GM23338 (cell line): ENCODE measurements around the gene KCNJ10. TPM values are rescaled to one million over a fixed set of nuclear protein-coding genes. Genes with fewer than 3 reads are reported as not detected.

Experiments
- ATAC-seq: fragments of 200-7000 bp; cut with Tn5 transposase; 3 replicates; pipeline ENCODE4 v1.9.1; 2020
- DNase-seq: peaks from one replicate; pipeline ENCODE4 v3.0.0-alpha.2; 2015; ENCODE audit warnings: low spot score
- H2AFZ ChIP-seq: fragments of 200-600 bp; sonication (generic); 2 replicates; pipeline ENCODE4 v1.8.0; 2016; ENCODE audit warnings: antibody characterized with exemption, mild to moderate bottlenecking, moderate library complexity
- H3F3A ChIP-seq: fragments of 200-600 bp; sonication (generic); replicated peaks from 2 replicates; pipeline ENCODE4 v1.8.0; 2017; ENCODE audit warnings: antibody characterized with exemption, mixed run types, low read depth
- H3K27ac ChIP-seq: fragments of 200-600 bp; sonication (generic); 2 replicates; pipeline ENCODE4 v1.6.1; 2016; ENCODE audit warnings: low read depth
- H3K27me3 ChIP-seq: fragments of 200-600 bp; sonication (generic); 2 replicates; pipeline ENCODE4 v1.8.0; 2016; ENCODE audit warnings: mild to moderate bottlenecking, mixed run types, moderate library complexity; ENCODE audit not compliant: insufficient read depth
- H3K36me3 ChIP-seq: fragments of 200-600 bp; sonication (generic); 2 replicates; pipeline ENCODE4 v1.8.0; 2016; ENCODE audit warnings: mild to moderate bottlenecking; ENCODE audit not compliant: insufficient read depth
- H3K4me1 ChIP-seq: fragments of 200-600 bp; sonication (generic); 2 replicates; pipeline ENCODE4 v1.8.0; 2016; ENCODE audit warnings: mild to moderate bottlenecking, moderate library complexity; ENCODE audit not compliant: insufficient read depth
- H3K4me2 ChIP-seq: fragments of 200-600 bp; sonication (generic); 2 replicates; pipeline ENCODE4 v1.7.1; 2017; ENCODE audit warnings: mixed run types
- H3K4me3 ChIP-seq: fragments of 200-600 bp; sonication (generic); 2 replicates; pipeline ENCODE4 v1.6.1; 2016; ENCODE audit warnings: mixed run types
- H3K79me2 ChIP-seq: fragments of 200-600 bp; sonication (generic); replicated peaks from 2 replicates; pipeline ENCODE4 v1.8.0; 2017; ENCODE audit warnings: mild to moderate bottlenecking; ENCODE audit not compliant: insufficient read depth
- H3K9me2 ChIP-seq: fragments of 200-600 bp; sonication (generic); 2 replicates; pipeline ENCODE4 v1.8.0; 2017; ENCODE audit not compliant: insufficient read depth
- H4K20me1 ChIP-seq: fragments of 200-600 bp; sonication (generic); replicated peaks from 2 replicates; pipeline ENCODE4 v1.8.0; 2017; ENCODE audit warnings: mild to moderate bottlenecking; ENCODE audit not compliant: insufficient read depth
- H3K27ac Mint-ChIP-seq: 2 replicates; pipeline ENCODE4 v1.8.0; 2020; ENCODE audit warnings: inconsistent platforms, mild to moderate bottlenecking, moderate library complexity, mixed read lengths
- H3K27me3 Mint-ChIP-seq: 3 replicates; pipeline ENCODE4 v1.8.0; 2022; ENCODE audit warnings: low read depth, mild to moderate bottlenecking, moderate library complexity, mixed read lengths, inconsistent platforms; ENCODE audit not compliant: insufficient read depth, poor library complexity
- H3K36me3 Mint-ChIP-seq: 3 replicates; pipeline ENCODE4 v1.8.0; 2021; ENCODE audit warnings: low read depth, mild to moderate bottlenecking, inconsistent platforms, moderate library complexity, mixed read lengths
- H3K4me1 Mint-ChIP-seq: 3 replicates; pipeline ENCODE4 v1.8.0; 2020; ENCODE audit warnings: mild to moderate bottlenecking, inconsistent platforms, mixed read lengths
- H3K4me3 Mint-ChIP-seq: 3 replicates; pipeline ENCODE4 v1.8.0; 2021; ENCODE audit warnings: moderate library complexity, mild to moderate bottlenecking, inconsistent platforms, mixed read lengths
- H3K9me3 Mint-ChIP-seq: 3 replicates; pipeline ENCODE4 v1.8.0; 2020; ENCODE audit warnings: moderate library complexity, mild to moderate bottlenecking, inconsistent platforms, mixed read lengths
- CREB1 ChIP-seq: fragments of 250-450 bp; sonication (Bioruptor Pico); IDR thresholded peaks from 2 replicates; pipeline ENCODE4 v1.5.0; 2020; ENCODE audit warnings: low read depth, mild to moderate bottlenecking, moderate library complexity
- CTCF ChIP-seq, 2 experiments: fragments of 200-600 bp in 1 of 2; sonication (generic) in 1 of 2; conservative IDR thresholded peaks; 2 replicates each; pipeline versions ENCODE4 v1.5.1 to v1.6.1; 2016 to 2017; ENCODE audit warnings: antibody characterized with exemption in 2 of 2, low read depth in 2 of 2, mild to moderate bottlenecking in 2 of 2, moderate library complexity in 1 of 2
- ETS1 ChIP-seq: IDR thresholded peaks from 2 replicates; pipeline ENCODE4 v1.6.1; 2016; ENCODE audit warnings: antibody characterized with exemption
- EZH2 ChIP-seq: fragments of 200-600 bp; sonication (generic); IDR thresholded peaks from one replicate; pipeline ENCODE4 v1.8.0; 2017; ENCODE audit warnings: antibody characterized with exemption, mild to moderate bottlenecking, low read depth; ENCODE audit not compliant: unreplicated experiment
- EZH2phosphoT487 ChIP-seq: fragments of 200-600 bp; sonication (generic); IDR thresholded peaks from one replicate; pipeline ENCODE4 v1.8.1; 2018; ENCODE audit warnings: antibody characterized with exemption; ENCODE audit not compliant: unreplicated experiment
- JUNB ChIP-seq: IDR thresholded peaks from one replicate; pipeline ENCODE4 v1.6.1; 2016; ENCODE audit warnings: antibody characterized with exemption; ENCODE audit not compliant: unreplicated experiment
- NANOG ChIP-seq: IDR thresholded peaks from 2 replicates; pipeline ENCODE4 v1.6.1; 2016; ENCODE audit warnings: antibody characterized with exemption, borderline replicate concordance
- POLR2AphosphoS5 ChIP-seq: IDR thresholded peaks from 2 replicates; pipeline ENCODE4 v1.6.1; 2016; ENCODE audit warnings: antibody characterized with exemption, low read depth
- REST ChIP-seq: IDR thresholded peaks from one replicate; pipeline ENCODE4 v1.6.1; 2018; ENCODE audit warnings: antibody characterized with exemption; ENCODE audit not compliant: unreplicated experiment
- STAT1 ChIP-seq: IDR thresholded peaks from one replicate; pipeline ENCODE4 v1.6.1; 2016; ENCODE audit warnings: antibody characterized with exemption; ENCODE audit not compliant: unreplicated experiment
- ZNF114 ChIP-seq: fragments of 250-450 bp; sonication (Bioruptor Pico); IDR thresholded peaks from 2 replicates; pipeline ENCODE4 v1.5.0; 2020; ENCODE audit warnings: mild to moderate bottlenecking, moderate library complexity
- ZNF331 ChIP-seq: fragments of 250-450 bp; sonication (Bioruptor Pico); IDR thresholded peaks from 2 replicates; pipeline ENCODE4 v1.5.0; 2020; ENCODE audit warnings: low read depth, mild to moderate bottlenecking, moderate library complexity
- ZNF462 ChIP-seq: fragments of 250-450 bp; sonication (Bioruptor Pico); IDR thresholded peaks from 2 replicates; pipeline ENCODE4 v1.5.0; 2020; ENCODE audit warnings: mild to moderate bottlenecking, moderate library complexity
- polyA plus RNA-seq: library from polyadenylated mRNA; unstranded; fragments of >200 nt; fragmentation: Nextera tagmentation; extraction: Ambion mirVana; gene quantifications from 2 replicates; pipeline ENCODE4 v1.2.1, GENCODE V29; 2016
- total RNA-seq: library from RNA; depleted of rRNA; stranded (reverse); fragments of >200 nt; shearing (Covaris generic); gene quantifications from 2 replicates; pipeline ENCODE4 v1.2.3, GENCODE V29; 2014

The KCNJ10 gene
- total and polyA plus RNA-seq, 2 experiments from 2014 or later, result 1.4 to 2.8 TPM

- no peak overlapping the region for H3K4me2 ChIP-seq
- Mint-ChIP-seq H3K4me3 (no peak overlapping the region), H3K27me3 (peaks cover 5% of the 10 kb centered on the region), H3K27ac (no peak overlapping the region), H3K9me3 (no peaks in the 10 kb centered on the region), H3K36me3 (no peaks in the 10 kb centered on the region), H3K4me1 (no peaks in the 10 kb centered on the region)
- no peaks in the 10 kb centered on the region for H4K20me1 ChIP-seq
- no peak overlapping the region for H3K4me3 ChIP-seq
- no peaks in the 10 kb centered on the region for H3K4me1 ChIP-seq
- no peak overlapping the region for H3K27ac ChIP-seq
- peaks cover 3% of the 10 kb centered on the region; the same call in 1 of the 2 replicates for H3K27me3 ChIP-seq
- H3K79me2 ChIP-seq, result no peaks in the 10 kb centered on the region
- DNase-seq (no peak), ATAC-seq (no peak)
- no peaks in the 10 kb centered on the region for H3F3A ChIP-seq
- no peaks in the 10 kb centered on the region for H3K36me3 ChIP-seq
- no peak overlapping the region for H2AFZ ChIP-seq
- H3K9me2 ChIP-seq, result 0 out of 2 replicates have a peak, but pooled peaks cover 5% of the 10 kb centered on the region
- TF ChIP-seq ZNF462 (CRISPR knock-in tag), result no peak
- no peak for TF ChIP-seq REST
- no peak for TF ChIP-seq CREB1
- no peak for TF ChIP-seq STAT1
- no peak for TF ChIP-seq ZNF331 (CRISPR knock-in tag)
- no peak for TF ChIP-seq ETS1
- no peak for TF ChIP-seq EZH2
- TF ChIP-seq JUNB, result no peak
- TF ChIP-seq ZNF114, result no peak
- TF ChIP-seq NANOG, result no peak
- no peak for TF ChIP-seq EZH2phosphoT487
- TF ChIP-seq POLR2AphosphoS5, result no peak
- TF ChIP-seq CTCF (conservative IDR thresholded peaks at IDR 0.05; ENCODE audit: low read depth in 2 of 2), result no peak
Measured at GRCh38 chr1:159978107-159978398, 91.9 kb downstream of the KCNJ10 start.
